Panc1 (cell line): ENCODE data around the gene TBX21. TPM values are rescaled to one million over a fixed set of nuclear protein-coding genes. Genes with fewer than 3 reads are reported as not detected.

ENCODE experiments used
- ATAC-seq: fragments of 200-7000 bp; cut with Tn5 transposase; 2 replicates; pipeline ENCODE4 v1.9.1; 2020; ENCODE audit warnings: mild to moderate bottlenecking, moderate library complexity
- BruUV-seq: library from RNA; stranded (reverse); fragments of 400-500 nt; replicated peaks from 2 replicates; lab custom pipeline; 2021; lab: Mats Ljungman, UMichigan
- CTCF ChIA-PET: fragments of 300-600 bp; sonication (Branson Sonifier 250); formaldehyde crosslinking; loops from one replicate; lab custom pipeline; 2022; ENCODE audit warnings: antibody characterized with exemption; lab: Charles Lee
- POLR2A ChIA-PET: fragments of 300-600 bp; sonication (Branson Sonifier 250); formaldehyde crosslinking; loops from one replicate; lab custom pipeline; 2022; ENCODE audit warnings: antibody characterized with exemption; lab: Charles Lee
- DNase-seq: peaks from one replicate; pipeline ENCODE4 v3.0.0-alpha.2; 2010; ENCODE audit warnings: low read depth, low spot score
- H3K27ac ChIP-seq: 2 replicates; pipeline ENCODE4 v1.5.1; 2011; ENCODE audit warnings: mild to moderate bottlenecking, low read length, inconsistent platforms
- H3K27me3 ChIP-seq: fragments of 200-500 bp; sonication (Bioruptor generic); 2 replicates; pipeline ENCODE4 v1.6.0; 2014; ENCODE audit warnings: low read length, inconsistent platforms; ENCODE audit not compliant: control insufficient read depth, insufficient read depth
- H3K36me3 ChIP-seq: fragments of 200-500 bp; sonication (Bioruptor generic); 2 replicates; pipeline ENCODE4 v1.5.1; 2014; ENCODE audit warnings: inconsistent platforms, mild to moderate bottlenecking, low read length, moderate library complexity; ENCODE audit not compliant: control insufficient read depth, insufficient read depth
- H3K4me1 ChIP-seq: 2 replicates; pipeline ENCODE4 v1.5.1; 2011; ENCODE audit warnings: inconsistent platforms, mild to moderate bottlenecking, low read length, moderate library complexity; ENCODE audit not compliant: control insufficient read depth, insufficient read depth
- H3K4me3 ChIP-seq, 2 experiments: 2 replicates each; pipeline ENCODE4 v1.5.1; 2011 to 2012; ENCODE audit warnings: low read depth in 2 of 2, low read length in 2 of 2, mild to moderate bottlenecking in 2 of 2, inconsistent platforms in 1 of 2, moderate library complexity in 1 of 2
- H3K9me3 ChIP-seq: fragments of 200-500 bp; sonication (Bioruptor generic); 2 replicates; pipeline ENCODE4 v1.5.1; 2014; ENCODE audit warnings: low read depth, mild to moderate bottlenecking, inconsistent platforms, low read length, moderate library complexity; ENCODE audit not compliant: control insufficient read depth, insufficient read depth
- CTCF ChIP-seq: fragments of 450-650 bp; IDR thresholded peaks from 2 replicates; pipeline ENCODE4 v1.5.1; 2017; ENCODE audit warnings: mild to moderate bottlenecking
- POLR2AphosphoS5 ChIP-seq: IDR thresholded peaks from 2 replicates; pipeline ENCODE4 v1.6.1; 2012; ENCODE audit warnings: mild to moderate bottlenecking, low read depth, low read length, moderate library complexity
- REST ChIP-seq, 2 experiments: IDR thresholded peaks; 2 replicates each; pipeline ENCODE4 v1.6.1; 2011 to 2012; ENCODE audit warnings: low read depth in 2 of 2, control low read depth in 1 of 2, low read length in 1 of 2, mild to moderate bottlenecking in 1 of 2, moderate library complexity in 1 of 2; ENCODE audit not compliant: insufficient read depth in 1 of 2
- SIN3A ChIP-seq: IDR thresholded peaks from 2 replicates; pipeline ENCODE4 v1.6.1; 2012; ENCODE audit warnings: low read depth, mild to moderate bottlenecking, low read length, moderate library complexity, borderline replicate concordance; ENCODE audit not compliant: insufficient read depth
- TCF7L2 ChIP-seq: IDR thresholded peaks from 2 replicates; pipeline ENCODE4 v1.6.1; 2011; ENCODE audit warnings: mild to moderate bottlenecking, low read depth, low read length, inconsistent platforms
- in situ Hi-C: cut with HindIII; loops from 2 replicates; pipeline ENCODE4 v1.10.0; 2016; ENCODE audit warnings: low sequenced_read_pairs, low pct_unique_long_range_greater_than_20kb
- intact Hi-C: fragments of 100-400 bp; cut with micrococcal nuclease; formaldehyde crosslinking; loops from one replicate; pipeline ENCODE4 v1.10.0; 2022; ENCODE audit not compliant: unreplicated experiment
- total RNA-seq: library from RNA; stranded (reverse); gene quantifications from one replicate; pipeline ENCODE4 v1.2.1, GENCODE V29; 2021; ENCODE audit not compliant: unreplicated experiment

Gene TBX21
- total RNA-seq, 1 experiment from 2014 or later, result 0.10 TPM

- ChIA-PET POLR2A (interaction anchor here (0.5 kb wide), 1 partner anchor 269 kb away, joined by 13 read pairs; the partner anchor contains the start of gene CDK5RAP3), CTCF (no interaction called here)
- Histone ChIP-seq H3K36me3 (no peaks in the 10 kb centered on the region), H3K27me3 (no peaks in the 10 kb centered on the region), H3K4me1 (no peaks in the 10 kb centered on the region), H3K9me3 (no peaks in the 10 kb centered on the region), H3K27ac (no peak overlapping the region), H3K4me3 (no peak overlapping the region)
- intact Hi-C loops, result no loop called here
- DNase-seq (no peak), ATAC-seq (no peak)
- in situ Hi-C loops, result no loop called here
- no TSS peak for BruUV-seq
- no peak for TF ChIP-seq SIN3A
- no peak for TF ChIP-seq TCF7L2
- no peak for TF ChIP-seq POLR2AphosphoS5
These were observed 31.4 kb upstream of the TBX21 start for GRCh38 chr17:47701608-47702007.

- H3K4me1 ChIP-seq, result no peaks in the 10 kb centered on the region; the same call in 1 of the 2 replicates
- TF ChIP-seq SIN3A (no peak), POLR2AphosphoS5 (no peak), REST (IDR thresholded peaks at IDR 0.05; ENCODE audit: insufficient read depth in 1 of 2, low read depth in 2 of 2, low read length in 1 of 2) (no peak), CTCF (no peak), TCF7L2 (no peak)
- no peaks in the 10 kb centered on the region for H3K27me3 ChIP-seq
- H3K4me3 ChIP-seq, result no peak overlapping the region
- ATAC-seq, result no peak
- DNase-seq, result no peak
- H3K27ac ChIP-seq, result no peak overlapping the region
- intact Hi-C loops, result no loop called here
- H3K9me3 ChIP-seq, result no peaks in the 10 kb centered on the region
- in situ Hi-C loops, result no loop called here
- ChIA-PET POLR2A (no interaction called here), CTCF (no interaction called here)
- no TSS peak for BruUV-seq
- no peaks in the 10 kb centered on the region for H3K36me3 ChIP-seq
These were observed 30.5 kb upstream of the TBX21 start for GRCh38 chr17:47702391-47702995.

GRCh38 chr17:47703191-47703591 is 29.8 kb upstream of the TBX21 start:
- in situ Hi-C loops (no loop called here), intact Hi-C loops (no loop called here)
- H3K4me3 ChIP-seq, result no peak overlapping the region
- DNase-seq, result no peak
- ChIA-PET POLR2A (no interaction called here), CTCF (no interaction called here)
- TF ChIP-seq POLR2AphosphoS5, result no peak
- TF ChIP-seq SIN3A, result no peak
- TF ChIP-seq REST (IDR thresholded peaks at IDR 0.05; ENCODE audit: insufficient read depth in 1 of 2, low read depth in 2 of 2, low read length in 1 of 2), result no peak
- no peak overlapping the region for H3K27ac ChIP-seq
- BruUV-seq, result no TSS peak
- no peaks in the 10 kb centered on the region for H3K27me3 ChIP-seq
- H3K36me3 ChIP-seq, result no peaks in the 10 kb centered on the region
- ATAC-seq, result no peak
- no peaks in the 10 kb centered on the region for H3K9me3 ChIP-seq
- no peaks in the 10 kb centered on the region; the same call in 1 of the 2 replicates for H3K4me1 ChIP-seq
